Mononuclear cell (primary cell): ENCODE results near the gene ELMO3. TPM values are rescaled to one million over a fixed set of nuclear protein-coding genes. Genes with fewer than 3 reads are reported as not detected.

ENCODE experiments used
- H3K27me3 ChIP-seq: 2 replicates; pipeline ENCODE4 v1.6.0; 2011; ENCODE audit warnings: low read length, control low read depth; ENCODE audit not compliant: insufficient read depth
- H3K4me1 ChIP-seq: 2 replicates; pipeline ENCODE4 v1.5.1; 2011; ENCODE audit warnings: mild to moderate bottlenecking, low read length, control low read depth; ENCODE audit not compliant: insufficient read depth
- H3K4me3 ChIP-seq: 2 replicates; pipeline ENCODE4 v1.5.1; 2011; ENCODE audit warnings: mild to moderate bottlenecking, low read length, moderate library complexity
- H3K9me3 ChIP-seq: 2 replicates; pipeline ENCODE4 v1.5.1; 2011; ENCODE audit warnings: low read depth, mild to moderate bottlenecking, control low read depth, low read length
- total RNA-seq: library from RNA; depleted of rRNA; stranded (reverse); fragments of >200 nt; gene quantifications from one replicate; pipeline ENCODE4 v1.2.3, GENCODE V29; 2012

Gene ELMO3
- total RNA-seq, 1 donor: 0.31 TPM

DNA sequence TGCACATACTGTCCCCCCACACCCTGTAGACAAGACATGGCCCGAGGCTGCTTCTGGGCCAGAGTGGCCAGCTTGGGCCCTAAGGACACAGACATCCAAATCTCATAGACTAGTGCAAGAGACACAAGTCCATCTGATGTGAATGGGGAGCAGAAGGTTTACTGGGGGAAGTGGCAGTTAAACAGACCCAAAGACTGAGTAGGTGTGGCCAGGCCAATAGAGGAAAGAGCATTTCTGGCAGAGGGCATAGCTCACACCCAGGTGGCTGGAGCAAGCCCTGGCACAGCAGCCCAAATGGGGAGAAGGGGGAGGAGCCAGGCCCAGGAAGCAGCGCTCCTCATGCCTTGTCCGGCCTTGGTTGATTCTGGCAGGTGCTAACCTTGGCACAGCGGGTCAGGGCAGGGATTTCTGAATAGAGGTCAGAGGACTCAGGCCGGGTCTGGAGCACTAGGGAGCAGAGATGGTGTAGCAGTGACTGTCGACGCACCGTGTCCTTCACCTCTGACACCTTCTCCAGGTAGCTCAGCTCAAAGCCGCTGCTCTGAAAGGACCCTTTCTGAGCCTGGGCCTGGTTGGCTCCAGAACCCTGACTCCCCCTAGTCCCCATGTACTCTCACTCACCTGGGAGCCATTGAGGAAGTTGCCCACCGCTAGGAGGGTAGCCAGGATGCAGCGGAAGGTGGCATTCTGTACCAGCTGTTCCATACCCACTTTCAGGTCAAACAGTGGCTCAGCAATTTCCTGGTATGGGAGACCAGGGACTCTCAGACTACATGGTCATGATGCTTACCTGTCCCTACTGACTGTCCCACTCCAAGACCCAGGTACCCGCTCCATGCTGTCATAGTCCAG, 32.1 kb downstream of the ELMO3 start:
- H3K4me1 ChIP-seq: peaks cover 17% of the 10 kb centered on the region
- no peaks in the 10 kb centered on the region for H3K9me3 ChIP-seq
- no peak overlapping the region for H3K4me3 ChIP-seq
- H3K27me3 ChIP-seq: no peaks in the 10 kb centered on the region

DNA sequence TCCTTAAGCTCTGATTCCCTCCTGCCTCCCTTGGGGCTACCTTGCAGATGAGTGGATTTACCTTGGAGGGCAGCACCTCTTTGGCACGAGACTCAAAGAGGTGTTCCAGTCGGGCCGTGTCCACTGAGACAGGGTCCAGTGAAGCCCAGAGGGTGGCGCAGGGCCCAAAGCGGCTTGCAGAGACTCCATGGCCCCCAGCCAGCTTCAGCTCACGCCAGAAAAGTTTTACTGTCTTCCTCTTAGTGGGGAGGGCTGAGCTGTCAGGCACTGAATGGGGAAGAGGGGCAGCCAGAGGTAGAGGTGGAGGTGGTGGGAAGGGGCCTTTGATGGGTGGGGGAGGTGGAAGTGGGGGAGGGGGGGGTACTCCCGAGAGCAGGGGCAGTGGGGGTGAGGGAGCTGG, 34.7 kb downstream of the ELMO3 start:
- H3K9me3 ChIP-seq: no peaks in the 10 kb centered on the region
- no peaks in the 10 kb centered on the region for H3K27me3 ChIP-seq
- H3K4me1 ChIP-seq: no peaks in the 10 kb centered on the region
- H3K4me3 ChIP-seq: no peak overlapping the region

DNA sequence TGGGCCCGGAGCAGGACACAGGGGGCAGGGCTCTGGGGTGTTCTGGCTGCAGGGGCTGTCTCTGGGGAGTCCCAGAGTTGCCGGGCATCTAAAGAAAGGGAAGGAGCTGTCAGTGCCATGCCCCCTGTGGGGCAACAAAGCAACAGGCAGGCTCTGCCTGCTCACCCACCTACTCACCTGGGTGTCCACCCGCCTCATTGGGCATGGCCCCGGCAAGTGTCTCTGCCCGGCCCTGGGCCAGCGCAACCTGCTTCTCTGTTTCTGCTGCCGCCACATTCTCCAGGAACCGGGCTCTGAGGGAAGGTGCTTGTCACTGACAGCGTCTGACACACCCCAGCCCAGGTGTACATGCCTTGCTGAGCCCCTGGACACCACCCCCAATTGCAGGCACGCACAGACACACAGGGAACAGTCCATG, 35.3 kb downstream of the ELMO3 start:
- no peaks in the 10 kb centered on the region for H3K27me3 ChIP-seq
- H3K4me1 ChIP-seq: no peaks in the 10 kb centered on the region
- no peak overlapping the region for H3K4me3 ChIP-seq
- no peaks in the 10 kb centered on the region for H3K9me3 ChIP-seq

DNA sequence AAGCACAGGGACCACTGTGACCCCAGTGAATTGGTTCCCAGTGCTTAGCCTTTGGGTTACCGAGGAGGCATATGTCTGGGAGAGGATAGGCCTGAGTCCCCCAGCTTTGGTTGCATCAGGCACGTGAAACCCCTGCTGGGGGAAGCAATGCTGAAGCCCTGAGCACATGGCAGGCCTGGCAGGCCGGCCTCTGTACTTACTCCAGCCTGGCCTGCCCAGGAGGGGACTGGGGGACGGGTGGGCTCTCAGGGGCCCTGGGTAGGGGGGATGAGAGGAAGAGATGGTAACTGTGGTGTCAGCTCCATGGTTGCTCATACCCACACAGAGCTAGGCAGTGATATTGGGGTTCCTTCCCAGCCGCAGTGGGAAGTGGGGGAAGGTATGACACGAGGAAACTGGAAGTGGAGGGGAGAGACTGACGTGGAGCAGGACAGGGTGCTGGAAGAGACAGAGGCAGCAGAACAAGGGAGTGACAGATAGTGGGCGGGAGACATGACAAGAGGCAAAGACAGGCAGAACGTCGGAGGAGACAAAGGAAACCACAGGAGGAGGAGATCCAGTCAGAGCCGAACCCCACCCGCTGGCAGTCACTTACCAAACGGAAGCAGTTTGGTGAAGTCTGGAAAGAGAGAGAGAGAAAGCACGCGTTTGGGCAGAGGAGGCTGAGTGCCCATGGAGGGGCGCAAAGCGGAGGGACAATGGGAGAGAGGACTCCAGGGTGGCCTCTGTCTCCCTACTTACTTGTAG, 37.1 kb downstream of the ELMO3 start:
- H3K4me3 ChIP-seq: no peak overlapping the region
- no peaks in the 10 kb centered on the region for H3K4me1 ChIP-seq
- H3K9me3 ChIP-seq: no peaks in the 10 kb centered on the region
- no peaks in the 10 kb centered on the region for H3K27me3 ChIP-seq

DNA sequence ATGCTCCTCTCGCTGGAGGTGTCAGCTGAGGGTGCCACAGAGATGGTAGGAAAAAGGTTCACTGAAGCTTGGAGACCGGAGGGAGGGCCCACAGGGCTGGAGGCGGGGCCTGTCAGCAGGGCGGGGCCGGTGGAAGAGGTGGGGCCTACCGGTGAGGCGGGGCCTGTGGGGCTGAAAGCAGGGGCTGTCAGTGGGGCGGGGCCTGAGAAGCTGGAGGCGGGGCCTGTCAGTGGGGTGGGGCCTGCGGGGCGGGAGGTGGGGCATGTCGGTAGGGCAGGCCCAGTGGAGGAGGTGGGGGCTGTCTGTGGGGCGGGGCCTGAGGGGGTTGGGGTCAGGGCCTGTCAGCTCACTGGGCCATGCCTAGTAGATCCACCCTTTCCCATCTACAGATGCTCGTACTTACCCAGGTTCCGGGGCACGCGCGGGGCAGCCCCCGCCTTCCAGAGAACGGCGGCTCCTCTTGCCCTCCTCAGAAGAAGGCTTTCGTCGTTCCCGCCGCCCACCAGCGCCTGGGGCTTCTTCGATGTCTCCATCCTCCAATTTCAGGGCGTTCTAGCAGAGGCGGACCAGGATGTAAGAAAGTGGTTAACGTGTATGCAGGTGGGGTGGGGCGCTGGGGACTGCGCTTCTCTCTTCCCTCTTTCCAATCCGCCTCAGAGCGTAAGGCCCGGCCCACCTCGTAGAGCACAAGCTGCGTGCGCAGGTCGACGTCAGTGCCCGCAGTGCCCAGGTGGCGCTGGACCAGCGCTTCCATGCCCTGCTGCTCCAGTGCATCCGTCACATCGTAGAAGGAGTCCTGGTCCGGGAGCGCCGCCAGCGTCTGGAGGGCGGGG, 37.8 kb downstream of the ELMO3 start:
- Histone ChIP-seq H3K4me3 (no peak overlapping the region), H3K27me3 (no peaks in the 10 kb centered on the region), H3K9me3 (no peaks in the 10 kb centered on the region), H3K4me1 (peaks cover 6% of the 10 kb centered on the region)

DNA sequence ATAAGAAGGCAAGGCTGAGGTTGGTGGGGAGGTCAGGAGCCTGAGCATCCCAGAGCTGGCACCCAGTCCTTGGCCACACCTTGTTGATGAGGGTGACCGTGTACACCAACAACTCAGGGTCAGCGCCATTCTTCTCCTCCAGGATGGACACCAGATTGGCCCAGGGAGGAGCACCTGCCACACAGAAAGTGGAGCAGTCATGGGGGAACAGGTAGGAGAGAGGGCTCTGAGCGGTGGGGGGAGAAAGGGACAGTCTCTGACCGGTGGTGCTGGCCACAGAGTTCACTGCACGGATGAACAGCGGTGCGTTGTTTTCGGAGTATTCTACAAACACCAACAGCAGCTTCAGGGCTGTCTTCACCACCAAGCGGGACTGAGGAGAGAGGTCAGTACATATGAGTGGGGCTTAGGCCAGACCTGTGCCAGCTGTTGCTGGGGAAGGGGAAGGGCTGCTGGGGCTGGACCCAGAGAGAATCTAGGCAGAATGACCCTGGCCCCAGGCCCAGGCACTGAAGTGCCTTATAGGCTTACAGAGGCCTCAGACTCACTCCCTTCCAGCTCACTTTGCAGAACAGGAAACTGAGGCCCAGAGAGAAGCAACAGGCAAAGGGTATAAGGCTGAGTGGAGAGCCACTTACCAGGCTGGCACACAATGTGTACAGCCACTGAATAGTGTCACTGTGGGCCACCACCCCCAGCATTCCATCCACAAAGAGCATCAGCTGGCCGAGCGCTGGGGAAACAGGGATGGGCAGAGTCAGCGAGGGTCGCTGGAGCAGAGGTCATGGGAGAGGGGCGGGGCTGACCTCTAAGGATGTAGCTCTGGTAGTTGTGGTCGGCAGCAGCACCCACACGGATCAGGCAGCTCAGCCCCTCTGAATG, 38.7 kb downstream of the ELMO3 start:
- H3K9me3 ChIP-seq: no peaks in the 10 kb centered on the region
- H3K4me3 ChIP-seq: no peak overlapping the region
- H3K27me3 ChIP-seq: no peaks in the 10 kb centered on the region
- H3K4me1 ChIP-seq: peaks cover 14% of the 10 kb centered on the region

DNA sequence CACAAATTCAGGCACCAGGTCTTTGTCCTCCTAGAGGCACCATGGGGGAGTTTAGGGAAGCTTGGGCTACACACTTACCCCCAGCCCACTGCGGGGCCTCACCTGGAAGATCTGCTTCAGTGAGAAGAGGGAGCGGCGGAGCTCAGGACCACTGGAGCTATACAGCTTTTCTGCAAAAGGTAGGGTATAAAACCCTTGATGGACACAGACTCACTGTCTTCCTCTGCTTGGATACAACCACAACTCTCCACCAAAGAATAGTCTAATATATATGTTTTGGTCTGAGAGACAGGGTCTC, 39.3 kb downstream of the ELMO3 start:
- peaks cover 19% of the 10 kb centered on the region for H3K4me1 ChIP-seq
- no peaks in the 10 kb centered on the region for H3K9me3 ChIP-seq
- no peaks in the 10 kb centered on the region for H3K27me3 ChIP-seq
- no peak overlapping the region for H3K4me3 ChIP-seq

DNA sequence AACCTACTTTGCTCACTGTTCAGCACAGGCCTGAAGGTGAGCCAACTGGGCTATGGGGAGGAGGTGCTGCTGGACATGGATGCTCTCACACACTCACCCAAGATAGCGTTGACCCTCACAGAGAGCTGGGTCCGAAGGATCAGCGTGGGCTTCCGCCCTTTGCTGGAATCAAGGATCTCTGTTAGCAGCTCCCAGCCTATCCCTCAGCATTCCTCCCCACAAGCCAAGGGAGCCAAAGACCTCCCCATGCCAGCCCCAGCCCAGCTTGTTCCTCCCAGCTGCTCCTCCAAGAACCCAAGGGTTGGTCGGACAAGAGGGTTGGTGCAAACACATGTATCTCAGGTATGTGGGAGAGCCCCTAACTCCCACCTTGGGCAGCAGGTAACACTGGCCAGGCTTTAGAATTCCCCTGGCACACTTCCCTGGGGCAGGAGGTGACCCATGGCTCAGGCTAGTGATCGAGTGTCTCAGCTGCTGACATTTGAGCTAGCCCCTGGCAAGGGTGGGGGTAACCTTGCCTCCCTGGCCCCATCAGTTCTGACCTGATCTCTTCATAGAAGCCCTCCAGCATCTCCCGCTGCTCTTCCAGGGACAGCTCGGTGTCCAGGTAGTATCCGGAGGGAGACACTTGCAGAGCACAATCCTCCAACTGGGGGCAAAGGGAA, 40.0 kb downstream of the ELMO3 start:
- Histone ChIP-seq H3K4me1 (peaks cover 26% of the 10 kb centered on the region), H3K27me3 (no peaks in the 10 kb centered on the region), H3K9me3 (no peaks in the 10 kb centered on the region), H3K4me3 (no peak overlapping the region)

DNA sequence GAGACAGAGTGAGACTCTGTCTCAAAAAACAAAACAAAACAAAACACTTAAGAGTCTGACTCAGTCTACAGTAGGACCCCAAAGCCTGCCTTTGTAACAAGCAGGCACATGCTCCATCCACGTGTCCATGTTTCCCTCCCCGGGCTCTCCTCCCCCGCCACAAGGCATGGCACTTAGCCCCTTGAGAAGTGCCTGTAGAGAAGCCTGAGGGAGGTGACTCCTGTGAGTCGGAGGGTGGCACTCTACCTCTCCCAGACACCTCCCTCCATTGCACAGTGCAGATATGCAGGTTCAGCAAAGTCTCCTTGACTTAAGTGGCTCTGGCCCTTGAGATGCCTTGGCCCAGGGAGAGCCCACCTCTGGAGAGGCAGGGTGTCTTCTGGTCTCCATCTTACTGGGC, 41.6 kb downstream of the ELMO3 start:
- H3K9me3 ChIP-seq: no peaks in the 10 kb centered on the region
- no peaks in the 10 kb centered on the region for H3K27me3 ChIP-seq
- no peak overlapping the region for H3K4me3 ChIP-seq
- H3K4me1 ChIP-seq: peaks cover 41% of the 10 kb centered on the region

DNA sequence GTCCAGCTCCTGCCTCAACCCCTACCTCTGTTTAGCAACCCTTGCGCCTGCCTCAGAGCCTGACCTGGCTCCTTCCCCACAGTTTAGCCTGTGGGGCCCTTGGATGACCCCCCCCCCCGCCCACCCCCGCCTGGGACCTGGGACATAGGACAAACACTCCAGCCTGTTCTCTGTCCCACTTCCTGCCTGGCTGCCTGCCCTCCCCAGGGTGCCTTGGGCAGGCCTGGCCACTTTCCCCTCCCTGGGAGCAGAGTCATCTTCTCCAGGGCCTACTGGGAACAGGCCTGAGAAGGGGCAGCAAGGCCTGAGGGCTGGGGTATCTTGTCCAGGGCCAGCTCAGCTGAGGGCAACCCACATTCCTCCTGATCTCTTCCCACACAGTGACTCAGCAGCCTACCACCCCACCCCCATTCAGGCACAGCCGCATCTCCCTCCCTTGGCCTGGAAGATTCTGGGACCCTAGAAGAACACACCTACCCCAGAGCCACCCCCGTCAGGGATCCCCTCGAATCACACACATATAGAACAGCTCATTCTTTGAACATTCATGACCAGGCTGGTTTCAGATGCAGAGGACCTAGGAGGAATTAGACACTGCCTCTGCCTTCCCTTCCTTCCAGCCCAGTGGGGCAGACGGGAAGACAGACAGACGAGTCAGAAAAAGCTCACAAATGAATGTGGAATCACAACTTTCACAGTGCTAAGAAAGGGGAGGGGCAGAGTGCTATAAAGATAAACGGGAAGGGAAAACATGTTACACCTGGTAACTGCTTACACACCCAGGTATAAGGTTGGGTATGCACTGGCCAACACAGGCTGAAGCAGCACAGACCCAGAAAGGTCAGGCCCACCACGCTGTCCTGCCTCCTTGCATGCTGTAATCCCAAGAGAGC, 42.3 kb downstream of the ELMO3 start:
- Histone ChIP-seq H3K4me1 (peaks cover 49% of the 10 kb centered on the region), H3K27me3 (no peaks in the 10 kb centered on the region), H3K4me3 (no peak overlapping the region), H3K9me3 (no peaks in the 10 kb centered on the region)

DNA sequence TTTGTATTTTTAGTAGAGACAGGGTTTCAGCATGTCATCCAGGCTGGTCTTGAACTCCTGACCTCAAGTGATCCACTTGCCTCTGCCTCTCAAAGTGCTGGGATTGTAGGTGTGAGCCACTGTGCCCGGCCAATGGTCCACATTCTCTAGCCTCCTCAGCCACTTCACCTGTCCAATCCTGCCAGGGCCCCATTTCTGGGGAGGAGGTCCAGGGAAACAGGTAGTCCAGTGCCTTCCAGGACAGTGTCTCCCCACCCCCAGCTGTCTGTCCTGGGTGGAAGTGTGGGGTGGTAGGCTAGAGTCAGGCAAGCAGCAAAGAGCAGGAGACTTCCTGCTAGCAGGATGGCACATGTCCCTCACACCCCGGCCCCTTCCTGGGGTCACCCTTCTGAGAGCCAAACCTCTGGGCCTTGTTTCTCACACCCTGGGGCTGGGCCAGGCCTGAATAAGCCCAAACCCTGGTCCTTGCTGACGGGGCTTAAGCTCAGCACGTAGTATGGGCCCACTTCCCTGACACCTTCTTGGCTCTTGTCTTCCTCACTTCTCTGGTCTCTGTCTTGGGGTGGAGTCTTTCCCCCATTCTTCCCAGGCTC, 43.3 kb downstream of the ELMO3 start:
- Histone ChIP-seq H3K9me3 (no peaks in the 10 kb centered on the region), H3K4me3 (no peak overlapping the region), H3K27me3 (no peaks in the 10 kb centered on the region), H3K4me1 (peaks cover 55% of the 10 kb centered on the region)

DNA sequence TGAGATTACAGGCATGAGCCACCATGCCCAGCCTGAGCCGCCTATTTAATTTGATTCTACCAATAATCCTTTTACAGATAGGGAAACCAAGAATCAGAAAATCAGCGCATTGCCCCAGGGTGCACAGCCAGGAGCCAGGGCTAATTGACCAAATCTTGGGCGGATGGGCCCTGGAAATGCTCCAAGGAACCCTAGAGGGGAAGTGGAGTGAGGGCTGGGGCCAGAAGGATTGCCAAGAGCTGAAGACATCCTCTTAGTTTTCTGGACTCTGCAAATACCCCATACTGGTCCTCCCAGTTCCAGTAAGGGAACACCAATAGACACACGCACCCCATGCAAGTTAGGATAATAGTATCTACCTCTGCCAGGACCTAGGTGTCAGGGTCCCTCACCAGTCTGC, 44.5 kb downstream of the ELMO3 start:
- Histone ChIP-seq H3K4me1 (peaks cover 66% of the 10 kb centered on the region), H3K4me3 (no peak overlapping the region), H3K9me3 (no peaks in the 10 kb centered on the region), H3K27me3 (peaks cover 3% of the 10 kb centered on the region)
